ENCODE data around the gene PCBD1.
A peak's percentile ranks its signal among the peaks of the same experiment; 100 is the strongest.
"Not testable (repeated sequence)": the region's sequence is repeated elsewhere in the genome, so short reads cannot be mapped to it uniquely, and the experiment has no call there.

Gene PCBD1

DNA sequence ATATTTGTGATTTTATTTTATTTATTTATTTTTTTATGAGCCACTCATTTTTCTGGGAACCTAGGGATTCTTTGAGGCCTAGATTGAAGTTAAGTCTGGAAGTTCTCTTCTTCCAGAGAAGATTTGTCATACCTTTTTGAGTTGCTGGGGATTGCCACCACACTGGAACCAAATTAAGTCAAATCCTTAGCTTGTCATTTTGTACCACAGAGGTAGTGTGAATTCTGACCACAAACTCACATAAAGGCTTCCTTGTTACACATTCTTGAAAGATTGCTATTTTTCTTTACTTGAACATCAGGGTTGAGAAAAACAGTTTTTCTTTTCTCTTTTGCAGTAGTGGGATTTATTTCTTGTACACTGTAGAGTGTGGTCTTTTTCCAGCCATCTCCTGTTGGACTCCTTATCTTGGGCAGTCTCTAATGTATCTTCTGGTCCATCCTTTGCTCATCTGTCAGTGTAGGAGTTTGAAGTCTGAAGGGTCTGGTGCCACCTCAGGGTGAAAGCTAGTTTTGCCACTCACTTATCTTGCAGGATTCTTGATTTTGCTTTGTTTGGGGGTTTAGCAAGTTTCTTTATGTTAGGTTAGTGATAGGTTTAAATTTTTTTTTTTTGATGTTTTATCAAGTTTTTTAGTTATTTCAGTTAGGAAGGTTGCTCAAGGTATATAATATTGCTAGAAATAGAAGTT lies 24.8 kb downstream of the PCBD1 start:
- DNase-seq (ENCODE audit: low read depth), result no peak

- DNase-seq (ENCODE audit: low read depth), result not testable (repeated sequence)
Measured at GRCh38 chr10:70861495-70862197, 26.7 kb downstream of the PCBD1 start.

GRCh38 chr10:70858759-70859158 lies 29.6 kb downstream of the PCBD1 start:
- no peak for DNase-seq (ENCODE audit: low read depth)

DNA sequence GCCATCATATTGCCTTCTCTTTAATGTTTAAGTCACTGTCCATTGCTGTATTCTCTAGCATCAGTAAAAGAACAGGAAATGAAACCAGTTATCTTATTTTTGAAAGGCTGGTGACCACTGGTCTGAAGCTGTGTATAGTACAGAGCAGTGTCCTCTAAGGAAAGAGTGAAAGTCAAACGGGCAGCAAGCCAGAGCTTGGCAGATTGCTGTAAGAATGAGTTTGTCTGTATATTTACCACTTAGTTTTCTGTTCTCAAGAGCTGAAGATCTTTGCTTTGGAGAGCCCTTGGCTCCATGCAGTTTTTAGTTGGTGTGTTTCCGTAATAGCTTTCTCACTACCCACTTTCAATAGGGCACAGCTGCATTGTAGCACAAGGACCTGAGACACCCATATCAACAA lies 31.9 kb downstream of the PCBD1 start:
- DNase-seq (ENCODE audit: low read depth), result no peak

DNA sequence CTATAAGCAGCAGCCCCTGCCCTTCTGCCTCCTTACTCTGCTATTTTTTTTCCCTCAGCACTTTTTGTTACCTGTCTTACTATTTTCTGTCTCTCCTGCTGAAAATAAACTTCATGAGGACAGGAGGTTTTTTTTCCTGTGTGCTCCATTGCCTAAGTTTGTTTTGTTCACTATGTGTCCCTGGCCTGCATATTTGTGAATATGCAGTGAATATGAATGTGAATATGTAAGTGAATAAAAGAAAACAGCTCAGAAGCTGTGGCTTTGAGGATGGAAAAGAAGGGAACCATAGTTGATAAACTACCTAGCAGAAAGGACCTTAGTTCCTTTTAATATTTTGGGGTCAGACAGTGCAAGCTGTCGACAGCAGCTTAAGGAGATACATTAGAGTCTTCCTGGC lies 34.9 kb downstream of the PCBD1 start:
- no peak for DNase-seq (ENCODE audit: low read depth)

DNA sequence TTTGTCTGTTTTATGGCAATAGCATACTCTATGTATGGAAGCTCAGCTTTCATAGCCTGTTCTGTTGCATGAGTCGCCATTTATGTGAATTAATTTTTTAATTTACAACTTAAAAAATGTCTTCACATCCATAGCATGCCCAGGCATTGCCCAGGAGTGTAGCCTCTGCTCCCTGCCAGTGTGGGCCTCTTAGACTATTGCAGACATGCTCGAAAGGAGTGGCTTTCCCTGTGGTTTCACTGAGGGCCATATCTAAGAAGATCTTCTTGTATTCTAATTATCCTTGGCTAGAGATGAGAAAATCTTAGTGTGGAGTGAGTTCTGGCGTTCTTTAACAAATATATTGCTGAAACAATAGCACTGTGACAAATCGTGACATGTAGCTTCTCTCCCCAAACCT lies 35.3 kb downstream of the PCBD1 start:
- no peak for DNase-seq (ENCODE audit: low read depth)

DNA sequence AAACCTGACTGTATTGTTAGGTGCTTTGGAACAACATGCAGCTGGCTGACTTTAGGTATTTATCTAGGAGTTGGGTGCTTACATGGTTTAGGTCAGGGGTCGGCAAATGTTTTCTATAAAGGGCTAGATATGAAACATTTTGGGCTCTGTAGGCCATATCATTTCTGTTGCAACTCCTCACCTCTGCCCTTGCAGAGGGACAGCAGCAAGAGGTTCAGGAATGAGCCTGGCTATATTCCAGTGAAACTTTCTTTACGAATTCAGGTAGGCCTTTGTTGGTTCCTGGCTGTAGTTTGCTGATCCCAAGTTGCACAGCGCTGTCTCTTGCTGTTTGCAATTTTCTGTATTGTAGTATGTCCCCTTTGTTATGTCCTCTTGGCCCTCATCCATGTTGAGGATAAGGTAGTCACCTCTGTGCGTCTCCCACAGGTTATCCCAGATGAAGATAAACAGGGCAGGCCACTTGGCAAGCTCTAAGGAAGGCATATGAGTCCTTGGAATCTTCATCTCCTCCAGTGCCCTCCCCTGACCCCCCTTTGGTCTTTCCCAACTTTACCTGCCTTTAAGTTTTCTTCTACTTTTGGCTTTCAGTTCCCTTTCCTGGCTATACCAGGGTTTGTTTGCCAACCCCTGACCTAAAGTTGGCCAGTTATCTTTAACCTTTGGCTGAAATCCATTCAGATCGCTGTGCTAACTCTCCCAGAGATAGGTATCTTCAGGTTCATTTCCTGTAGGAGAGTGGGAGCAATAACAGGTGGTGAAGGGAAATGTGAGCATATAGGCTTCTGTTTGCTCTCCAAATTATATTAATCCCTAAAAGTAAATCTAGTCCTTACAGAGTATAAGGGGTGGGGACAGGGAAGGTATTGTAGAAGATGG lies 36.5 kb downstream of the PCBD1 start:
- DNase-seq (ENCODE audit: low read depth), result no peak

- DNase-seq (ENCODE audit: low read depth), result no peak
Measured at GRCh38 chr10:70850097-70850496, 38.3 kb downstream of the PCBD1 start.

DNA sequence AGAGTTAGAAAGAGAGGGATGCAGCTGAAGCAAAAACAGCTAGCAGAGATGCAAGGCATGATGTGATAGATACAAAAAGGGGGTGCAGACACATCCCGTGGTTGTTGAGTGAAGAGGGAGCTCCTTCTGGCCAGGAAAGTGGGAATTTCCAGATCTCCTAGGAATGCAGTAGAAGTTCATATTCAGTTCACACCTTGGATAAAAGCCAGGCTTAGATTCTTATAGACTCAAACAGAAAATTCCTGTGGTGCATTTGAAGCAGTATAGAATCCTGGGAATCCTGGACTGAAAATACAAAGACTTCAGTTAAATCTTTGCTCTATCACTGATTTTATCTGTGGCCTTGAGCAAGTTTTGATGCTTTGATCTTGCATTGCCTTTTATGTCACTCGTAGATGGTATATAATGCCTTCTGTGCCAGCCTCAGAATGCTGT lies 38.8 kb downstream of the PCBD1 start:
- peak; percentile 93 for DNase-seq (ENCODE audit: low read depth)

- no peak for DNase-seq (ENCODE audit: low read depth)
Measured at GRCh38 chr10:70847659-70848360, 40.6 kb downstream of the PCBD1 start.

- DNase-seq (ENCODE audit: low read depth), result peak; percentile 83
Measured at GRCh38 chr10:70846795-70847194, 41.6 kb downstream of the PCBD1 start.

- DNase-seq (ENCODE audit: low read depth), result no peak
Measured at GRCh38 chr10:70845816-70846215, 42.5 kb downstream of the PCBD1 start.

GRCh38 chr10:70845256-70845655 lies 43.1 kb downstream of the PCBD1 start:
- DNase-seq (ENCODE audit: low read depth), result no peak

DNA sequence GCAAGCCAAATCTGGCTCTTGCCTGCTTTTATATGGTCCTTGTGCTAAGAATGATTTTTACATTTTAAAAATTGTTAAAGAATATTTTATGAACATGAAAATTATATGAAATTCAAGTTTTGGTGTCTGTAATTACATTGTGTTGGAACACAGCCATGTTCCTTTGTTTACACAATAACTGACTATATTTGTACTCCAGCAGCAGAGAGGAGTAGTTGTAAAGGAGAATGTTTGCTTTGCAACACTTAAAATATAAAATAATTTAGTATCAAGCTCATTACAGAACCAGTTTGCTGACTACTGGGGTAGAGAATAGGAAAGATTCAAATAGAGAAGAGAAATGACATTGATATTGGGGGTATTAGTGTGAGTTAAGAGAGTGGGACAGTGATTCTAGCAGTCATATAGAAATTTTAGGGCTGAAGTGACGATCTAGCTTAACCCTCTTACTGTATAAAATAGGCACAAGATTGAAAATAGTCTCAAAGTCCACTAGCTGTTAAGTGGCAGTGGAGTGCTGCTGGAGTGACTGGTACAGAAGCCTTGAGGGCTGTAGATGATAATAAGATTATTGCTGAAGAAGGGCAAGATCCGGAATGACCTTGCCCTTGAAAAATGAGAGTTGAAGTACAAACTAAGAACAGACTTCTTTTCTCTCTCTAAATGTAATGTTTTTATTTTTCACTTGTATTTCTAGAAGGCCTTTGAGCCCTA lies 44.4 kb downstream of the PCBD1 start:
- no peak for DNase-seq (ENCODE audit: low read depth)

DNA sequence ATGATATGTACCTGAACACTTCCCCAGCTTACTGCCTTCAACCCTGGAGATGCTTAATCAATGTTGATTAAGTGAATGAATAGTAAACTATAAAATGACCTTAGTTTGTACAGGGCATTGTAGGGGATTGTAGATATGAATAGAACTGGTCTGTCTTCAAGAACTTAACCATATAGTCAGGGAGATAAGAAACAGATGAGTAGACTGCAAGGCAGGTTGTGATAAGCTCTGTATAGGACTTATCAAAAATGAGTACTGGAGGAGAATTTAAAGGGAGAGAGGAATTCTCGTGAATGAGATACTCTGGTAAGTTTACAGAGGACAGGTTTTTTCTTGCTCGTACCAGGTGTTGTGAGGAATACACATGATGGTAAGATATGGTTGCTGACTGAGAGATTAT lies 45.0 kb downstream of the PCBD1 start:
- no peak for DNase-seq (ENCODE audit: low read depth)

DNA sequence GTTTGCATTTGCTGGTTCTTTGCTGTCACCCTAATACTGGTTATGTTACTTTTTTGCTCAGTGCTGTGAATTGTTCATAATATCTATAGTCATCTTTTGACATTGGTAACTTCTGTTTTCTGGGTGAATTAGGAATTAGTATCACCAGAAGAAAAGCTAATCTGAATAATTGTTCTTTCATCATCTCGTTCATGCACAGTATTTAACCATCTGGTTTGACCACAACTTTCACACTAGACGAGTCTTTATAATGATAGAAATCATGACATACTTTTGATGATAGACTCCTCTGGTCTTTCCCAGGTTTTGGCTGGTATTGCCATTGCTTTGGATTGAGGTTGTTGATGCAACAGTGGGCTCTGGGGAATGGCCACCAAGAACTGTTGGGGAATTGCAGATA lies 47.5 kb downstream of the PCBD1 start:
- no peak for DNase-seq (ENCODE audit: low read depth)

DNA sequence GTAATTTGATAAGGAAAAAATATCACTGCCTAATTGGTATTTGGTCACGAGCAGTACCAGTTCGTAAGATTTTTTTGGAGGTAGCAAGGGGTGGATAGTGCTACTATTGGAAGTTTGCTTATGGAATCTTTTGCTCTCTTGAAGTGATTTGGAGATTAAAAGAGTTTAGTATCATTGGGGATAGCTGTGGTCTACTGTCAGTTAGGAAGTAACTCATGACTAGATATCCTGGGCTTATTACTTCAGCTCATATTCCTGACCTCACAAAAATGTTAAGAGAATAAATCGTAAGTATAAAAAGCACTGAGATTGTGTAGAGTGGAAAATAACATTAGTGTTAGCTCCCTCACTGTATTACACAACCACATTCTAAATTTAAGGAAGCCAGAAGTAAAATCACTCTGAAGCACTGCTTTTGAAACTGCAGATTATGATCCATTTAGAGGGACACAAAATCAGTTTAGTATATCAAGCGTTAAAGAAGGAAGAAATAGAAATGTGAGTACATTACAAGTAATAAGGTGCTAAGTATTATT lies 50.0 kb downstream of the PCBD1 start:
- peak; percentile 47 for DNase-seq (ENCODE audit: low read depth)

GRCh38 chr10:70837660-70838059 lies 50.7 kb downstream of the PCBD1 start:
- no peak for DNase-seq (ENCODE audit: low read depth)

DNA sequence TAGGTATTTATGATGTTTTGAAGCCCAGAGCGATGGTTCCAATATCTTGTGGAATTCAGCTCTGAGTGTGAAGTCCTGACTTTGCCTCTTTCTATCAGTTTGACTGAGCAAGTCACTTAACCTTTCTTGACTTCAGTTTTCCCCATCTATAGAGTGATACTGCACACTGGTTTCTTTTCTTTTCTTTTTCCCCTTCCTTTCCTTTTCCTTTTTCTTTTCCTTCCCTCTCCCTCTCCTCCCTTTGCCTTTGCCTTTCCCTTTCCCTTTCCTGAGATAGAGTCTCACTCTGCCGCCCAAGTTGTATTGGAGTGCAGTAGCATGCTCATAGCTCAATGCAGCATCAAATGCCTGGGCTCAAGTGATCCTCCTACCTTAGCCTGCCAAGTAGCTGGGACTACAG lies 52.0 kb downstream of the PCBD1 start:
- DNase-seq (ENCODE audit: low read depth), result no peak

GRCh38 chr10:70834441-70835151 lies 53.8 kb downstream of the PCBD1 start:
- no peak for DNase-seq (ENCODE audit: low read depth)

GRCh38 chr10:70834021-70834420 lies 54.3 kb downstream of the PCBD1 start:
- DNase-seq (ENCODE audit: low read depth), result no peak
